Endodermal cell (in vitro differentiated cells): ENCODE measurements around the gene COL13A1. TPM values are rescaled to one million over a fixed set of nuclear protein-coding genes. Genes with fewer than 3 reads are reported as not detected.

Source experiments
- DNase-seq: peaks from one replicate; pipeline ENCODE4 v3.0.0-alpha.2; 2017
- H3K27ac ChIP-seq: 2 replicates; pipeline ENCODE4 v1.5.1; 2013; ENCODE audit warnings: mild to moderate bottlenecking, low read depth, low read length, moderate library complexity
- H3K27me3 ChIP-seq: 2 replicates; pipeline ENCODE4 v1.6.1; 2013; ENCODE audit warnings: mild to moderate bottlenecking, low read length, moderate library complexity; ENCODE audit not compliant: insufficient read depth, control insufficient read depth, poor library complexity, severe bottlenecking
- H3K36me3 ChIP-seq: 2 replicates; pipeline ENCODE4 v1.7.0; 2013; ENCODE audit warnings: mild to moderate bottlenecking, low read length, moderate library complexity; ENCODE audit not compliant: control insufficient read depth, insufficient read depth
- H3K4me1 ChIP-seq: one replicate; pipeline ENCODE4 v1.7.0; 2013; ENCODE audit warnings: low read length; ENCODE audit not compliant: control insufficient read depth, insufficient read depth
- H3K4me3 ChIP-seq: 2 replicates; pipeline ENCODE4 v1.5.1; 2013; ENCODE audit warnings: mild to moderate bottlenecking, low read length, moderate library complexity
- H3K9ac ChIP-seq: 2 replicates; pipeline ENCODE4 v1.6.1; 2013; ENCODE audit warnings: mild to moderate bottlenecking, low read length, moderate library complexity; ENCODE audit not compliant: poor library complexity, severe bottlenecking; ENCODE audit errors: extremely low read depth
- H3K9me3 ChIP-seq: 2 replicates; pipeline ENCODE4 v1.6.1; 2013; ENCODE audit warnings: mild to moderate bottlenecking, low read length, moderate library complexity; ENCODE audit not compliant: control insufficient read depth
- H3K27ac Mint-ChIP-seq: 2 replicates; pipeline ENCODE4 v1.8.0; 2020; ENCODE audit warnings: mixed read lengths
- H3K27me3 Mint-ChIP-seq: 2 replicates; pipeline ENCODE4 v1.8.0; 2021; ENCODE audit warnings: mild to moderate bottlenecking, mixed read lengths; ENCODE audit not compliant: insufficient read depth
- H3K36me3 Mint-ChIP-seq: 2 replicates; pipeline ENCODE4 v1.8.0; 2020; ENCODE audit warnings: low read depth, mixed read lengths
- H3K4me1 Mint-ChIP-seq: 2 replicates; pipeline ENCODE4 v1.8.0; 2020; ENCODE audit warnings: mixed read lengths
- H3K4me3 Mint-ChIP-seq: 2 replicates; pipeline ENCODE4 v1.8.0; 2020; ENCODE audit warnings: mild to moderate bottlenecking, moderate library complexity, mixed read lengths
- H3K9me3 Mint-ChIP-seq: 2 replicates; pipeline ENCODE4 v1.8.0; 2020; ENCODE audit warnings: mild to moderate bottlenecking, mixed read lengths
- CTCF ChIP-seq: fragments of 200-600 bp; sonication (generic); conservative IDR thresholded peaks from 2 replicates; pipeline ENCODE4 v1.5.0; 2021; ENCODE audit warnings: antibody characterized with exemption, mild to moderate bottlenecking
- WGBS, 2 experiments: methylation state at CpG; one replicate each; pipeline versions ENCODE4 v1.1.5 to v1.1.7; 2013; ENCODE audit warnings: missing lambda C conversion rate in 2 of 2, mixed read lengths in 1 of 2; ENCODE audit not compliant: insufficient coverage in 1 of 2, insufficient read length in 1 of 2; 5-methylcytosine and 5-hydroxymethylcytosine counted together
- total RNA-seq, 2 donors: library from RNA; stranded (reverse); fragmentation: NEBNext Ultra II Directional in 1 of 2; extraction: Animal tissue kit (Norgen Biotek cat#: 25700) in 1 of 2; gene quantifications; 2 replicates in 1 of 2; 3 replicates in 1 of 2; pipeline ENCODE4 v1.2.1, GENCODE V29; 2021

Gene COL13A1
- total RNA-seq, 2 donors from 2014 or later = 15.9 to 20.7 TPM

GRCh38 chr10:69847883-69848282 is 46.2 kb downstream of the COL13A1 start:
- TF ChIP-seq CTCF = no peak
- Histone ChIP-seq H3K27ac (no peak overlapping the region), H3K4me1 (peaks cover 27% of the 10 kb centered on the region), H3K9ac (no peak overlapping the region), H3K36me3 (no peaks in the 10 kb centered on the region), H3K27me3 (no peaks in the 10 kb centered on the region), H3K4me3 (no peak overlapping the region), H3K9me3 (no peaks in the 10 kb centered on the region)
- H3K4me3 Mint-ChIP-seq = no peak overlapping the region
- no peak for DNase-seq
- H3K27ac Mint-ChIP-seq = peak overlapping the region; percentile 59
- H3K9me3 Mint-ChIP-seq = no peaks in the 10 kb centered on the region
- no peaks in the 10 kb centered on the region for H3K27me3 Mint-ChIP-seq
- no peaks in the 10 kb centered on the region for H3K36me3 Mint-ChIP-seq
- peaks cover 79% of the 10 kb centered on the region for H3K4me1 Mint-ChIP-seq
- 74 to 80% methylated on average over 3 to 5 of the region's 5 CpGs for WGBS, 2 experiments

- Histone ChIP-seq H3K9ac (no peak overlapping the region), H3K27me3 (no peaks in the 10 kb centered on the region), H3K4me1 (peaks cover 31% of the 10 kb centered on the region), H3K27ac (no peak overlapping the region), H3K9me3 (no peaks in the 10 kb centered on the region), H3K36me3 (no peaks in the 10 kb centered on the region), H3K4me3 (no peak overlapping the region)
- H3K36me3 Mint-ChIP-seq = no peaks in the 10 kb centered on the region
- TF ChIP-seq CTCF = no peak
- no peak overlapping the region for H3K4me3 Mint-ChIP-seq
- H3K4me1 Mint-ChIP-seq = peaks cover 84% of the 10 kb centered on the region
- no peak overlapping the region for H3K27ac Mint-ChIP-seq
- no peak for DNase-seq
- WGBS, 2 experiments = 94 to 97% methylated on average over 7 of the region's 7 CpGs
- no peaks in the 10 kb centered on the region for H3K9me3 Mint-ChIP-seq
- no peaks in the 10 kb centered on the region for H3K27me3 Mint-ChIP-seq
Observed at GRCh38 chr10:69848454-69848853, 46.7 kb downstream of the COL13A1 start.

- H3K4me3 ChIP-seq = no peak overlapping the region
- TF ChIP-seq CTCF = no peak
- WGBS, 2 experiments = 76 to 84% methylated on average over 7 of the region's 7 CpGs
- H3K27me3 ChIP-seq = no peaks in the 10 kb centered on the region
- no peak for DNase-seq
- H3K9me3 ChIP-seq = no peaks in the 10 kb centered on the region
- Mint-ChIP-seq H3K27me3 (no peaks in the 10 kb centered on the region), H3K27ac (peak overlapping the region; percentile 67), H3K4me3 (no peak overlapping the region), H3K9me3 (no peaks in the 10 kb centered on the region), H3K36me3 (no peaks in the 10 kb centered on the region), H3K4me1 (peaks cover 79% of the 10 kb centered on the region)
- H3K36me3 ChIP-seq = no peaks in the 10 kb centered on the region
- peaks cover 31% of the 10 kb centered on the region for H3K4me1 ChIP-seq
- no peak overlapping the region for H3K9ac ChIP-seq
- H3K27ac ChIP-seq = no peak overlapping the region
Observed at GRCh38 chr10:69849825-69850224, 48.1 kb downstream of the COL13A1 start.
